ENCODE results near the gene DLGAP1.

DLGAP1 gene

DNA sequence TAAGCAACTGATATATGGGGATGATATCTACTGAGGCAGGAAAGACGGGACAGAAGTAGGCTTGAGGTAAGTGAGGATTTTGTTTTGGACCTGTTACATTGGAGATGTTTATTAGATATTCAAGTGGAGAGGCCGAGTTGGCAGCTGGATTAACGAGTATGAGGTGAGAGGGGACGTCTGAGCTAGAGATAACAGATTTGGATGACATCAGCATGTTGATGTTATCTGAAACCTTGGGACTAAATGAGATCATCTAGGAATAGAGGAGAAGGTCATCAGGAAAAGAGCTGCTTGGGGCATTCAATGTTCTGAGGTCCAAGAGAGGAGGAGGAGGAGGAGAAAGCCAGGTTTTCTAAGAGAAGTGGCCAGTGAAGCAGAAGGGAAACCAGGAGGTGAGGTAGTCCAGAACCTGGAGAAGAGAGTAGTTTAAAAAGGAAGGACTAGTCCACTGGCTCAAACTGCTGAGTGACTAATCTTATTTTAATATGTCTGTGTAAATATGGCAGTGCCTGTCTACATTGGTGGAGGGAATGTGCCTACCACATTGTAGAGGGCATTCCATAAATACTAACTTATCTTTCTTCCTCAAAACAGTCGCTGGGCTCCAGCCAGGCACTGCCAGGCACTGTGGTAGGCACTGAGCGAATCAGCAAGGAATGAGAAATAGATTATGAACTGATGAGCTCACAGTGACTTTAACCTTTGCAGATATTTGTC lies 488.3 kb downstream of the DLGAP1 start:
- Histone ChIP-seq H3K4me3 (replicated peaks; ENCODE audit: insufficient read depth, low read length) (no peak overlapping the region), H3K27me3 (ENCODE audit: insufficient read depth, poor library complexity, severe bottlenecking) (peaks cover 9% of the 10 kb centered on the region), H3K27ac (replicated peaks) (no peak overlapping the region)
- DNase-seq (ENCODE audit: low read depth in 1 of 2, low spot score in 1 of 2), result no peak
- TF ChIP-seq, protein P1, sequence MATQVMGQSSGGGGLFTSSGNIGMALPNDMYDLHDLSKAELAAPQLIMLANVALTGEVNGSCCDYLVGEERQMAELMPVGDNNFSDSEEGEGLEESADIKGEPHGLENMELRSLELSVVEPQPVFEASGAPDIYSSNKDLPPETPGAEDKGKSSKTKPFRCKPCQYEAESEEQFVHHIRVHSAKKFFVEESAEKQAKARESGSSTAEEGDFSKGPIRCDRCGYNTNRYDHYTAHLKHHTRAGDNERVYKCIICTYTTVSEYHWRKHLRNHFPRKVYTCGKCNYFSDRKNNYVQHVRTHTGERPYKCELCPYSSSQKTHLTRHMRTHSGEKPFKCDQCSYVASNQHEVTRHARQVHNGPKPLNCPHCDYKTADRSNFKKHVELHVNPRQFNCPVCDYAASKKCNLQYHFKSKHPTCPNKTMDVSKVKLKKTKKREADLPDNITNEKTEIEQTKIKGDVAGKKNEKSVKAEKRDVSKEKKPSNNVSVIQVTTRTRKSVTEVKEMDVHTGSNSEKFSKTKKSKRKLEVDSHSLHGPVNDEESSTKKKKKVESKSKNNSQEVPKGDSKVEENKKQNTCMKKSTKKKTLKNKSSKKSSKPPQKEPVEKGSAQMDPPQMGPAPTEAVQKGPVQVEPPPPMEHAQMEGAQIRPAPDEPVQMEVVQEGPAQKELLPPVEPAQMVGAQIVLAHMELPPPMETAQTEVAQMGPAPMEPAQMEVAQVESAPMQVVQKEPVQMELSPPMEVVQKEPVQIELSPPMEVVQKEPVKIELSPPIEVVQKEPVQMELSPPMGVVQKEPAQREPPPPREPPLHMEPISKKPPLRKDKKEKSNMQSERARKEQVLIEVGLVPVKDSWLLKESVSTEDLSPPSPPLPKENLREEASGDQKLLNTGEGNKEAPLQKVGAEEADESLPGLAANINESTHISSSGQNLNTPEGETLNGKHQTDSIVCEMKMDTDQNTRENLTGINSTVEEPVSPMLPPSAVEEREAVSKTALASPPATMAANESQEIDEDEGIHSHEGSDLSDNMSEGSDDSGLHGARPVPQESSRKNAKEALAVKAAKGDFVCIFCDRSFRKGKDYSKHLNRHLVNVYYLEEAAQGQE (IDR thresholded peaks at IDR 0.05; ENCODE audit: insufficient replicate concordance, low read depth), result no peak
- TF ChIP-seq GABPA (IDR thresholded peaks at IDR 0.05; ENCODE audit: low read depth) (no peak), POLR2AphosphoS5 (IDR thresholded peaks at IDR 0.05; ENCODE audit: low read depth) (no peak)

GRCh38 chr18:3966246-3966641 lies 488.9 kb downstream of the DLGAP1 start:
- no peak overlapping the region for H3K4me3 ChIP-seq (replicated peaks; ENCODE audit: insufficient read depth, low read length)
- TF ChIP-seq SPI1 (IDR thresholded peaks at IDR 0.05; ENCODE audit: borderline replicate concordance, low read depth), result no peak
- no peak for TF ChIP-seq CTCF (IDR thresholded peaks at IDR 0.05; ENCODE audit: insufficient read depth, low read length)
- no peak for TF ChIP-seq POLR2AphosphoS5 (IDR thresholded peaks at IDR 0.05; ENCODE audit: low read depth)
- TF ChIP-seq GABPA (IDR thresholded peaks at IDR 0.05; ENCODE audit: low read depth), result no peak
- TF ChIP-seq, protein P1 (IDR thresholded peaks at IDR 0.05; ENCODE audit: insufficient replicate concordance, low read depth), result no peak
- peaks cover 9% of the 10 kb centered on the region for H3K27me3 ChIP-seq (ENCODE audit: insufficient read depth, poor library complexity, severe bottlenecking)
- DNase-seq (ENCODE audit: low read depth in 1 of 2, low spot score in 1 of 2), result no peak
- H3K27ac ChIP-seq (replicated peaks), result no peak overlapping the region

DNA sequence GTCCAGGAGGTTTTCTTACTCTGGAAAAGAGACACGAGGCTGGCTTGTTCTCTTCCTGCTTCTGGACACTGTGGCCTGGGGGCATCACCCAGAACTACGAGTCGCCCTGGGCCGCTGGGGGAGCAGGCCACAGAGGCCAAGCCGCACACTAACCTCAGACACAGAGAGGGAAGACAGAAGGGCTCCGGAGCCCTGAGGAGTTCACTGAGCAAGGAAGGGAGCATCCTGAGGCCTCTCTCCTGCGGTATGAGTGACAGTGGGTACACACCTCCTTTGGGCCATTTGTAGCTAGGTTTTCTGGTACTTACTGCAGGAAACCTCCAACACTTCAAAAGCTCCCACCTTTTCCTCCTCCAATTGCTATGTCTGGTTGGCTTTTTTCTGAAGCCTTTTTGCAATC lies 494.1 kb downstream of the DLGAP1 start:
- no peak overlapping the region for H3K4me3 ChIP-seq (replicated peaks; ENCODE audit: insufficient read depth, low read length)

More for the DNA sequence above, 494.1 kb downstream of the DLGAP1 start:
- Histone ChIP-seq H3K27ac (replicated peaks) (no peak overlapping the region), H3K27me3 (ENCODE audit: insufficient read depth, poor library complexity, severe bottlenecking) (no peaks in the 10 kb centered on the region)
- TF ChIP-seq, protein P1 (IDR thresholded peaks at IDR 0.05; ENCODE audit: insufficient replicate concordance, low read depth), result no peak
- TF ChIP-seq GABPA (IDR thresholded peaks at IDR 0.05; ENCODE audit: low read depth) (no peak), CTCF (IDR thresholded peaks at IDR 0.05; ENCODE audit: insufficient read depth, low read length) (no peak), SPI1 (IDR thresholded peaks at IDR 0.05; ENCODE audit: borderline replicate concordance, low read depth) (no peak), POLR2AphosphoS5 (IDR thresholded peaks at IDR 0.05; ENCODE audit: low read depth) (no peak)
- no peak for DNase-seq (ENCODE audit: low read depth in 1 of 2, low spot score in 1 of 2)

Data from HL-60 (cell line).